Ovary (tissue), 3 donors: ENCODE results near the gene RWDD4.

Source experiments
- EP300 ChIP-seq: sonication (generic); formaldehyde crosslinking; IDR thresholded peaks from one replicate; pipeline ENCODE4 v1.6.1; 2017; ENCODE audit warnings: antibody characterized with exemption
- POLR2A ChIP-seq: fragments of 450-650 bp; IDR thresholded peaks from one replicate; pipeline ENCODE4 v1.6.1; 2017; ENCODE audit warnings: antibody characterized with exemption, mild to moderate bottlenecking, moderate library complexity
- TF ChIP-seq, protein P1 (sequence below), 3 donors: fragments of 450-650 bp in 2 of 3; fragments of 200-600 bp in 1 of 3; IDR thresholded peaks; one replicate each; pipeline versions ENCODE4 v1.5.1 to v1.8.0; 2016 to 2022; ENCODE audit warnings: antibody characterized with exemption in 3 of 3, mild to moderate bottlenecking in 1 of 3
- donor health status: DM: no; HTN: no; CAD: no.

DNA sequence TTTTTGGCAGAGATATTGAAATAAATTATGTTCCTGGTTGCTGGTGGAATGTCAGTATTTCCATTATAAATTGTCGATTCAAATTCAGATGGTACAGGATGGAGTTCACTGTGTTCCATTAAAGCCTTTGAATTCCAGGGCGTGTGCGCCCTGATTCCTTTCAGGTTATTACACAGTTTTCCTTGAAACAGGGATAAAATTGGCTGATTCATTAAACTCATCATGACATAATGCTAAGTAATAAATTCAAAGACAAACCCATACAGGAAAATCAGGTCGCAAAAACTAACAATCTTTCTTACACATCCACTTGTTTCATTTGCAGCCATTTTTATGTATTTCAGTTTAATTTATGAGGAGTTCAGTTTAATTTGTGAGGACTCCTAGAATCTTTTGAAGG lies 51.1 kb downstream of the RWDD4 start:
- TF ChIP-seq, protein P1, sequence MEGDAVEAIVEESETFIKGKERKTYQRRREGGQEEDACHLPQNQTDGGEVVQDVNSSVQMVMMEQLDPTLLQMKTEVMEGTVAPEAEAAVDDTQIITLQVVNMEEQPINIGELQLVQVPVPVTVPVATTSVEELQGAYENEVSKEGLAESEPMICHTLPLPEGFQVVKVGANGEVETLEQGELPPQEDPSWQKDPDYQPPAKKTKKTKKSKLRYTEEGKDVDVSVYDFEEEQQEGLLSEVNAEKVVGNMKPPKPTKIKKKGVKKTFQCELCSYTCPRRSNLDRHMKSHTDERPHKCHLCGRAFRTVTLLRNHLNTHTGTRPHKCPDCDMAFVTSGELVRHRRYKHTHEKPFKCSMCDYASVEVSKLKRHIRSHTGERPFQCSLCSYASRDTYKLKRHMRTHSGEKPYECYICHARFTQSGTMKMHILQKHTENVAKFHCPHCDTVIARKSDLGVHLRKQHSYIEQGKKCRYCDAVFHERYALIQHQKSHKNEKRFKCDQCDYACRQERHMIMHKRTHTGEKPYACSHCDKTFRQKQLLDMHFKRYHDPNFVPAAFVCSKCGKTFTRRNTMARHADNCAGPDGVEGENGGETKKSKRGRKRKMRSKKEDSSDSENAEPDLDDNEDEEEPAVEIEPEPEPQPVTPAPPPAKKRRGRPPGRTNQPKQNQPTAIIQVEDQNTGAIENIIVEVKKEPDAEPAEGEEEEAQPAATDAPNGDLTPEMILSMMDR (IDR thresholded peaks at IDR 0.05), result no peak
- TF ChIP-seq POLR2A, result no peak
- TF ChIP-seq EP300, result no peak
